Measurements from ENCODE around the gene DNA2. TPM values are rescaled to one million over a fixed set of nuclear protein-coding genes. Genes with fewer than 3 reads are reported as not detected.

The DNA2 gene
- total and polyA plus RNA-seq, 2 of the 13 experiments (the other 11 are each of a cell fraction or from before 2014, with no cell fraction given), result 4.8 to 27.3 TPM

GRCh38 chr10:68471586-68472408 lies at the start of gene DNA2 (continued):
- TF ChIP-seq, protein P1, sequence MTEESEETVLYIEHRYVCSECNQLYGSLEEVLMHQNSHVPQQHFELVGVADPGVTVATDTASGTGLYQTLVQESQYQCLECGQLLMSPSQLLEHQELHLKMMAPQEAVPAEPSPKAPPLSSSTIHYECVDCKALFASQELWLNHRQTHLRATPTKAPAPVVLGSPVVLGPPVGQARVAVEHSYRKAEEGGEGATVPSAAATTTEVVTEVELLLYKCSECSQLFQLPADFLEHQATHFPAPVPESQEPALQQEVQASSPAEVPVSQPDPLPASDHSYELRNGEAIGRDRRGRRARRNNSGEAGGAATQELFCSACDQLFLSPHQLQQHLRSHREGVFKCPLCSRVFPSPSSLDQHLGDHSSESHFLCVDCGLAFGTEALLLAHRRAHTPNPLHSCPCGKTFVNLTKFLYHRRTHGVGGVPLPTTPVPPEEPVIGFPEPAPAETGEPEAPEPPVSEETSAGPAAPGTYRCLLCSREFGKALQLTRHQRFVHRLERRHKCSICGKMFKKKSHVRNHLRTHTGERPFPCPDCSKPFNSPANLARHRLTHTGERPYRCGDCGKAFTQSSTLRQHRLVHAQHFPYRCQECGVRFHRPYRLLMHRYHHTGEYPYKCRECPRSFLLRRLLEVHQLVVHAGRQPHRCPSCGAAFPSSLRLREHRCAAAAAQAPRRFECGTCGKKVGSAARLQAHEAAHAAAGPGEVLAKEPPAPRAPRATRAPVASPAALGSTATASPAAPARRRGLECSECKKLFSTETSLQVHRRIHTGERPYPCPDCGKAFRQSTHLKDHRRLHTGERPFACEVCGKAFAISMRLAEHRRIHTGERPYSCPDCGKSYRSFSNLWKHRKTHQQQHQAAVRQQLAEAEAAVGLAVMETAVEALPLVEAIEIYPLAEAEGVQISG (CRISPR knock-in tag; IDR thresholded peaks at IDR 0.05), result no peak; the same call in 1 of the 2 replicates
- TF ChIP-seq ZNF761 (CRISPR knock-in tag; conservative IDR thresholded peaks at IDR 0.05) (0 out of 2 replicates have a peak, but pooled peaks have one; percentile 38), ZNF850 (CRISPR knock-in tag; conservative IDR thresholded peaks at IDR 0.05) (no peak), PAXIP1 (CRISPR knock-in tag; conservative IDR thresholded peaks at IDR 0.05) (peak; percentile 46), SP4 (CRISPR knock-in tag; IDR thresholded peaks at IDR 0.05) (0 out of 2 replicates have a peak, but pooled peaks have one; percentile 57), AHDC1 (CRISPR knock-in tag; IDR thresholded peaks at IDR 0.05; ENCODE audit: borderline replicate concordance) (no peak), SKI (IDR thresholded peaks at IDR 0.05; ENCODE audit: partially characterized antibody) (no peak), ZNF17 (CRISPR knock-in tag; IDR thresholded peaks at IDR 0.05) (no peak), FOXA3 (CRISPR knock-in tag; IDR thresholded peaks at IDR 0.05) (no peak), LRRFIP1 (CRISPR knock-in tag; conservative IDR thresholded peaks at IDR 0.05) (no peak), PHF21A (CRISPR knock-in tag; IDR thresholded peaks at IDR 0.05) (no peak; the same call in 1 of the 2 replicates)

Measured in HepG2 (cell line).